Adrenal gland (tissue), 5 donors: ENCODE measurements around the gene KCNJ18.
"Not testable (repeated sequence)": the region's sequence is repeated elsewhere in the genome, so short reads cannot be mapped to it uniquely, and the experiment has no call there.

Experiments used
- CTCF ChIP-seq, 6 experiments: fragments of 450-650 bp in 4 of 6; fragments of 200-600 bp in 2 of 6; sonication (generic) in 1 of 6; IDR thresholded peaks; 1 replicate in 5 of 6; 2 replicates in 1 of 6; pipeline versions ENCODE4 v1.5.1 to v1.8.0; 2016 to 2021; ENCODE audit warnings: antibody characterized with exemption in 6 of 6, mild to moderate bottlenecking in 2 of 6, moderate library complexity in 1 of 6
- POLR2A ChIP-seq, 2 donors: fragments of 450-650 bp; IDR thresholded peaks; one replicate each; pipeline ENCODE4 v1.6.1; 2017; ENCODE audit warnings: antibody characterized with exemption in 2 of 2, mild to moderate bottlenecking in 2 of 2, moderate library complexity in 1 of 2
- donor health status: DM: no; HTN: no; CAD: no.

GRCh38 chr17:21718971-21719370 lies 26.6 kb downstream of the KCNJ18 start:
- TF ChIP-seq CTCF, POLR2A (IDR thresholded peaks at IDR 0.05): not testable (repeated sequence)
